WI38 (cell line): Measurements from ENCODE around the gene TOPORS.

ENCODE experiments used
- H3K4me3 ChIP-seq: 2 replicates; pipeline ENCODE4 v1.5.1; 2011; ENCODE audit warnings: low read depth, mild to moderate bottlenecking, control low read depth, low read length
- CTCF ChIP-seq: IDR thresholded peaks from 2 replicates; pipeline ENCODE4 v1.5.1; 2012; ENCODE audit warnings: low read depth, mild to moderate bottlenecking, control low read depth, low read length

Gene TOPORS

GRCh38 chr9:32545884-32546283, 6.5 kb downstream of the TOPORS start:
- TF ChIP-seq CTCF = no peak
- no peak overlapping the region for H3K4me3 ChIP-seq

- H3K4me3 ChIP-seq = no peak overlapping the region
- no peak for TF ChIP-seq CTCF
These were observed 9.3 kb downstream of the TOPORS start for GRCh38 chr9:32543047-32543446.

GRCh38 chr9:32533816-32534215, 18.6 kb downstream of the TOPORS start:
- no peak overlapping the region for H3K4me3 ChIP-seq
- TF ChIP-seq CTCF = no peak

- no peak for TF ChIP-seq CTCF
- H3K4me3 ChIP-seq = no peak overlapping the region
These were observed 19.1 kb downstream of the TOPORS start for GRCh38 chr9:32533336-32533735.

- peak overlapping the region; percentile 90 for H3K4me3 ChIP-seq
- no peak for TF ChIP-seq CTCF
These were observed 25.7 kb downstream of the TOPORS start for GRCh38 chr9:32526707-32527048.

- peak; percentile 23; the same call in 1 of the 2 replicates for TF ChIP-seq CTCF
- H3K4me3 ChIP-seq = peak within 1 kb of the TSS; percentile 90
These were observed 26.2 kb downstream of the TOPORS start, which contains the start of gene RIGI for GRCh38 chr9:32526041-32526706. Gene RIGI (minus strand): TSS chr9:32526196. CDS start chr9:32526166, 30 bp downstream.

GRCh38 chr9:32525709-32526030, 26.7 kb downstream of the TOPORS start:
- H3K4me3 ChIP-seq = peak overlapping the region; percentile 90
- TF ChIP-seq CTCF = no peak
